ENCODE results near the gene KY. TPM values are rescaled to one million over a fixed set of nuclear protein-coding genes. Genes with fewer than 3 reads are reported as not detected.

The KY gene
- total and polyA plus RNA-seq, 2 of the 8 experiments (the other 6 are each of a cell fraction or from before 2014, with no cell fraction given), result not detected

GRCh38 chr3:134667956-134668355 lies 17.1 kb upstream of the KY start:
- Histone ChIP-seq H2AK5ac (ENCODE audit: low read depth, low read length) (no peak overlapping the region), H3K79me1 (ENCODE audit: low read depth, low read length) (no peaks in the 10 kb centered on the region), H3K23me2 (ENCODE audit: low read depth, low read length) (no peaks in the 10 kb centered on the region; the same call in 1 of the 2 replicates), H4K20me1 (replicated peaks in 1 of 2; ENCODE audit: control insufficient read depth in 1 of 2, insufficient read depth in 2 of 2, low read length in 2 of 2) (no peaks in the 10 kb centered on the region), H3K4me1 (replicated peaks in 1 of 4; ENCODE audit: control insufficient read depth in 3 of 4, insufficient read depth in 4 of 4, low read length in 3 of 4) (peaks cover 0 to 5% (median 3%) of the 10 kb centered on the region in 4 experiments; a peak in 3 of 7 replicates), H3K27me3 (replicated peaks in 1 of 4; ENCODE audit: control insufficient read depth in 3 of 4, extremely low read depth in 1 of 4, insufficient read depth in 3 of 4, low read length in 3 of 4) (peaks cover 0 to 2% (median 0%) of the 10 kb centered on the region in 4 experiments; a peak in 1 of 7 replicates), H3K27ac (ENCODE audit: low read depth, low read length) (no peak overlapping the region), H2BK15ac (ENCODE audit: low read length) (no peak overlapping the region), H4K5ac (ENCODE audit: insufficient read length, low read depth, low read length) (no peak overlapping the region), H3K14ac (ENCODE audit: insufficient read length) (no peak overlapping the region), H3K9ac (replicated peaks in 1 of 4; ENCODE audit: extremely low read depth in 1 of 4, low read depth in 3 of 4, low read length in 3 of 4) (no peak overlapping the region), H3K4me2 (ENCODE audit: insufficient read depth in 1 of 2, low read depth in 2 of 2, low read length in 2 of 2) (no peak overlapping the region), H3K36me3 (ENCODE audit: control insufficient read depth in 2 of 4, insufficient read depth in 4 of 4, low read length in 3 of 4) (no peaks in the 10 kb centered on the region), H3K9me3 (ENCODE audit: insufficient read depth in 2 of 2, low read depth in 1 of 2, low read length in 1 of 2) (no peaks in the 10 kb centered on the region), H3K56ac (replicated peaks; ENCODE audit: insufficient read length, low read depth, low read length) (no peak overlapping the region), H2BK5ac (ENCODE audit: low read depth, low read length) (no peak overlapping the region), H2BK120ac (replicated peaks; ENCODE audit: low read depth, low read length) (no peak overlapping the region), H4K91ac (replicated peaks; ENCODE audit: insufficient read length, low read length) (no peak overlapping the region), H4K8ac (ENCODE audit: extremely low read depth, insufficient read depth, low read length) (no peak overlapping the region), H3K18ac (ENCODE audit: extremely low read depth, low read length) (no peak overlapping the region), H2BK12ac (ENCODE audit: low read depth, low read length) (no peak overlapping the region), H2AFZ (ENCODE audit: low read length) (no peak overlapping the region), H2BK20ac (ENCODE audit: low read length) (no peak overlapping the region), H3K4me3 (ENCODE audit: extremely low read depth in 1 of 4, insufficient read depth in 2 of 4, low read depth in 3 of 4, low read length in 4 of 4) (no peak overlapping the region), H3K4ac (replicated peaks; ENCODE audit: insufficient read length, low read depth, low read length) (no peak overlapping the region), H3K79me2 (ENCODE audit: control insufficient read depth in 1 of 2, insufficient read depth in 2 of 2, low read length in 2 of 2) (no peaks in the 10 kb centered on the region), H3K23ac (ENCODE audit: insufficient read length) (no peak overlapping the region)
- CTCF ChIA-PET (ENCODE audit: partially characterized antibody), result interaction anchor here (1.7 to 4.5 kb wide), 3 partner anchors 9 to 67 kb away, joined by 3 to 22 read pairs (median 16); no protein-coding TSS in a partner anchor
- FAIRE-seq, result no peak
- POLR2A ChIA-PET (ENCODE audit: partially characterized antibody), result no interaction called here
- 78% methylated on average over 3 of the region's 3 CpGs; no CpG with 5 or more reads in 1 of the 2 experiments for WGBS, 2 experiments (ENCODE audit: extremely low coverage in 1 of 2, insufficient coverage in 1 of 2, insufficient read length in 1 of 2, insufficient replicate concordance in 2 of 2, low coverage in 1 of 2, low lambda C conversion rate in 2 of 2, missing lambda C conversion rate in 1 of 2)
- DNase-seq (ENCODE audit: low read depth in 1 of 2, low spot score in 2 of 2), result no peak
- TF ChIP-seq KDM4A (IDR thresholded peaks at IDR 0.05; ENCODE audit: low read depth, low read length, severe bottlenecking), result no peak

Data from H1 (cell line).